K562 (cell line): Measurements from ENCODE around the gene RANBP3. TPM values are rescaled to one million over a fixed set of nuclear protein-coding genes. Genes with fewer than 3 reads are reported as not detected.

Experiments
- DIDO1 ChIP-seq: fragments of 450-650 bp; IDR thresholded peaks from 2 replicates; pipeline ENCODE4 v1.6.1; 2016; ENCODE audit warnings: low read depth, missing biosample characterization, missing genetic modification characterization
- FOSL1 ChIP-seq: fragments of 200-800 bp; sonication (Bioruptor generic); conservative IDR thresholded peaks from 2 replicates; pipeline ENCODE4 v1.6.1; 2016; ENCODE audit warnings: missing genetic modification characterization, missing compliant biosample characterization
- MCM7 ChIP-seq, 2 experiments: fragments of 450-650 bp; IDR thresholded peaks; 2 replicates each; pipeline ENCODE4 v1.6.1; 2016 to 2018
- POLR2AphosphoS5 ChIP-seq: IDR thresholded peaks from 2 replicates; pipeline ENCODE4 v1.6.1; 2011; ENCODE audit warnings: mild to moderate bottlenecking, low read depth, low read length, moderate library complexity; ENCODE audit not compliant: control insufficient read depth, insufficient read depth
- POLR3A ChIP-seq: IDR thresholded peaks from 2 replicates; pipeline ENCODE4 v1.6.1; 2011; ENCODE audit warnings: borderline replicate concordance, mild to moderate bottlenecking, moderate library complexity; ENCODE audit not compliant: insufficient read length, insufficient read depth; ENCODE audit errors: extremely low read depth
- SETDB1 ChIP-seq: IDR thresholded peaks from one replicate; pipeline ENCODE4 v1.6.1; 2012; ENCODE audit warnings: low read length, control low read depth, inconsistent platforms
- ZBTB17 ChIP-seq: fragments of 450-650 bp; formaldehyde crosslinking; IDR thresholded peaks from 2 replicates; pipeline ENCODE4 v1.4.0; 2020; ENCODE audit warnings: mild to moderate bottlenecking
- ZNF184 ChIP-seq: sonication (generic); formaldehyde crosslinking; IDR thresholded peaks from 2 replicates; pipeline ENCODE4 v1.5.0; 2020; ENCODE audit warnings: missing genetic modification reagents
- ZNF407 ChIP-seq: fragments of 450-650 bp; IDR thresholded peaks from 2 replicates; pipeline ENCODE4 v1.6.1; 2016; ENCODE audit warnings: low read depth
- ZNF668 ChIP-seq: fragments of 250-450 bp; sonication (Bioruptor Pico); IDR thresholded peaks from 2 replicates; pipeline ENCODE4 v1.8.0; 2022; ENCODE audit warnings: mild to moderate bottlenecking, inconsistent platforms
- polyA plus RNA-seq, 8 experiments: library from polyadenylated mRNA; depleted of rRNA in 4 of 8; stranded (reverse) in 5 of 8; unstranded in 3 of 8; fragments of >200 nt; fragmentation: Nextera tagmentation in 2 of 8; fragmentation: Illumina TruSeq in 1 of 8; extraction: Ambion mirVana in 2 of 8; extraction: Trizol in 1 of 8; gene quantifications; 2 replicates each; pipeline versions ENCODE4 v1.2.1 to v1.2.3, GENCODE V29; 2011 to 2014; ENCODE audit warnings: inconsistent platforms in 1 of 8, missing spikeins in 1 of 8
- total RNA-seq, 7 experiments: library from RNA; depleted of rRNA in 6 of 7; stranded (reverse); fragments of >200 nt in 6 of 7; fragmentation: Illumina TruSeq in 2 of 7; extraction: Trizol in 2 of 7; gene quantifications; 2 replicates each; pipeline versions ENCODE4 v1.2.1 to v1.2.3, GENCODE V29; 2011 to 2021; ENCODE audit warnings: low replicate concordance in 1 of 7
- TF ChIP-seq, protein P1 (sequence below): fragments of 450-650 bp; formaldehyde crosslinking; IDR thresholded peaks from 2 replicates; pipeline ENCODE4 v1.4.0; 2022; ENCODE audit warnings: mild to moderate bottlenecking, moderate library complexity

The RANBP3 gene
- total and polyA plus RNA-seq, 9 of the 15 experiments (the other 6 are each of a cell fraction or from before 2014, with no cell fraction given) = 0.90 to 95.1 (median 63.2) TPM

DNA sequence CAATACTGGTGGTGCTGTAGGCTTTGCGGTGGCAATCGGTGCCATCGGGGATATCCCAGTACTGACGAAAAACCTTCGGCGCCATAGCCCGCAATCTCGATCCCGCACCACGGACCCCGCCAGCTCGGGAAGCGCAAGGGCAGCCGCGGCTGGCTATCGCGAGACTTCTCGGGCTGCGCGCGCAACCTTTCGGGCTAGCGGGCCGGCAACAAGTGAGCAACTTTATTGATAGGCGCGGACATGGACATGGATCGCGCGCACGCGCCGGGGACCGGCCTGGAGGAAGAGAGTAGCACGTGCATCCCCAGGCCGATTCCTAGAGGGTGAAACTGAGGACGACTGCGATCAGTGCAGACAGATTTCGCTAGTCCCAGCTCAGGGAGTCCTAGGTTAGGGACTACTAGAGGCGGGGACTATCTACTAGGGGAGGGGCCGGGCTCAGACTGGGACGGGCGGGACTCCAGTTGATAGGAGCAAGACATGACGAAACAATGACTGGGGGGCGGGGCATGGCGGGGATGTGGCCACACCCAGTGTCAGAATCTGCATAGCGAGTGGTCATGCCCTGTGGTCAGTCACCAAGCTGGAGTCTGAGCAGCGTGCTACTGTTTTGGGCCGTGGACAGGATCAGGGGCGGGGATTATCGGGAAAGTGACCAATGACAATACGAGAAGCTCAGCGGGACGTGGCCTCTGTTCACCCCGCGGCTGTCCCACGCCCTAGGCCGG is 74.2 kb downstream of the RANBP3 start, which contains the start of gene NDUFA11 (continued):
- TF ChIP-seq ZNF407 (no peak), FOSL1 (tag) (no peak), DIDO1 (tag) (peak; percentile 93), POLR3A (no peak), ZNF184 (CRISPR knock-in tag) (no peak), ZBTB17 (0 out of 2 replicates have a peak, but pooled peaks have one; percentile 57), MCM7 (IDR thresholded peaks at IDR 0.05) (no peak), ZNF668 (CRISPR knock-in tag) (0 out of 2 replicates have a peak, but pooled peaks have one; percentile 43), SETDB1 (no peak), POLR2AphosphoS5 (peak; percentile 23; the same call in 1 of the 2 replicates)
- TF ChIP-seq, protein P1, sequence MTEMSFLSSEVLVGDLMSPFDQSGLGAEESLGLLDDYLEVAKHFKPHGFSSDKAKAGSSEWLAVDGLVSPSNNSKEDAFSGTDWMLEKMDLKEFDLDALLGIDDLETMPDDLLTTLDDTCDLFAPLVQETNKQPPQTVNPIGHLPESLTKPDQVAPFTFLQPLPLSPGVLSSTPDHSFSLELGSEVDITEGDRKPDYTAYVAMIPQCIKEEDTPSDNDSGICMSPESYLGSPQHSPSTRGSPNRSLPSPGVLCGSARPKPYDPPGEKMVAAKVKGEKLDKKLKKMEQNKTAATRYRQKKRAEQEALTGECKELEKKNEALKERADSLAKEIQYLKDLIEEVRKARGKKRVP (CRISPR knock-in tag) = peak; percentile 83
